Keratinocyte (primary cell): Measurements from ENCODE around the gene SMG7. TPM values are rescaled to one million over a fixed set of nuclear protein-coding genes. Genes with fewer than 3 reads are reported as not detected.

ENCODE experiments used
- DNase-seq: peaks from one replicate; pipeline ENCODE4 v3.0.0-alpha.2; 2011; ENCODE audit warnings: low read depth, missing footprints, low spot score
- FAIRE-seq: peaks from 2 replicates; lab custom pipeline; 2011; peaks lifted over from hg19 to GRCh38; lab: Jason Lieb, UNC
- H2AFZ ChIP-seq: 2 replicates; pipeline ENCODE4 v1.6.0; 2012; ENCODE audit warnings: low read length, control low read depth, inconsistent platforms; ENCODE audit not compliant: control insufficient read depth
- H3K27ac ChIP-seq: 2 replicates; pipeline ENCODE4 v1.5.1; 2011; ENCODE audit warnings: low read length; ENCODE audit not compliant: control insufficient read depth, insufficient read depth
- H3K27me3 ChIP-seq: 3 replicates; pipeline ENCODE4 v1.6.0; 2011; ENCODE audit warnings: low read length; ENCODE audit not compliant: control insufficient read depth, insufficient read depth; ENCODE audit errors: extremely low read depth
- H3K36me3 ChIP-seq, 2 experiments: 2 replicates in 1 of 2; 3 replicates in 1 of 2; pipeline ENCODE4 v1.5.1; 2011; ENCODE audit warnings: low read length in 2 of 2, mild to moderate bottlenecking in 1 of 2; ENCODE audit not compliant: control insufficient read depth in 2 of 2, insufficient read depth in 2 of 2; ENCODE audit errors: extremely low read depth in 1 of 2
- H3K4me1 ChIP-seq: 3 replicates; pipeline ENCODE4 v1.5.1; 2011; ENCODE audit warnings: low read length; ENCODE audit not compliant: control insufficient read depth, insufficient read depth; ENCODE audit errors: extremely low read depth
- H3K4me2 ChIP-seq: 3 replicates; pipeline ENCODE4 v1.6.0; 2011; ENCODE audit warnings: low read depth, low read length; ENCODE audit not compliant: control insufficient read depth, insufficient read depth; ENCODE audit errors: extremely low read depth
- H3K4me3 ChIP-seq, 3 experiments: fragments of 200-600 bp in 1 of 3; sonication (generic) in 1 of 3; 2 replicates in 2 of 3; 3 replicates in 1 of 3; pipeline ENCODE4 v1.5.1; 2011 to 2016; ENCODE audit warnings: low read length in 3 of 3, mild to moderate bottlenecking in 3 of 3, control low read depth in 2 of 3, inconsistent platforms in 1 of 3, low read depth in 1 of 3, mixed read lengths in 1 of 3, mixed run types in 1 of 3, moderate library complexity in 1 of 3; ENCODE audit not compliant: control insufficient read depth in 2 of 3, insufficient read depth in 2 of 3; ENCODE audit errors: extremely low read depth in 1 of 3
- H3K79me2 ChIP-seq: 2 replicates; pipeline ENCODE4 v1.6.0; 2012; ENCODE audit warnings: low read length; ENCODE audit not compliant: control insufficient read depth, insufficient read depth
- H3K9ac ChIP-seq: 3 replicates; pipeline ENCODE4 v1.6.0; 2011; ENCODE audit warnings: low read length; ENCODE audit not compliant: control insufficient read depth, insufficient read depth; ENCODE audit errors: extremely low read depth
- H3K9me1 ChIP-seq: 3 replicates; pipeline ENCODE4 v1.6.0; 2011; ENCODE audit warnings: low read length; ENCODE audit not compliant: control insufficient read depth, insufficient read depth; ENCODE audit errors: extremely low read depth
- H3K9me3 ChIP-seq: 2 replicates; pipeline ENCODE4 v1.5.1; 2012; ENCODE audit warnings: low read depth, low read length; ENCODE audit not compliant: control insufficient read depth
- H4K20me1 ChIP-seq: 3 replicates; pipeline ENCODE4 v1.6.0; 2011; ENCODE audit warnings: low read length; ENCODE audit not compliant: control insufficient read depth, insufficient read depth; ENCODE audit errors: extremely low read depth
- CTCF ChIP-seq, 3 experiments: IDR thresholded peaks in 1 of 3; conservative IDR thresholded peaks in 1 of 3; optimal IDR thresholded peaks in 1 of 3; 2 replicates in 2 of 3; 3 replicates in 1 of 3; pipeline versions ENCODE3 to v1.5.1; 2011; ENCODE audit warnings: low read length in 3 of 3, mild to moderate bottlenecking in 3 of 3, moderate library complexity in 2 of 3, control low read depth in 1 of 3, inconsistent platforms in 1 of 3; ENCODE audit not compliant: insufficient read depth in 2 of 3; ENCODE audit errors: extremely low read depth in 1 of 3
- EZH2 ChIP-seq: IDR thresholded peaks from one replicate; pipeline ENCODE4 v1.6.1; 2012; ENCODE audit warnings: inconsistent platforms, mild to moderate bottlenecking, low read length, moderate library complexity
- dilution Hi-C: fragments of 300-500 bp; cut with MboI; formaldehyde crosslinking; loops from one replicate; pipeline ENCODE4 v1.7.0; 2020; ENCODE audit warnings: low sequenced_read_pairs; ENCODE audit not compliant: extremely low pct_ligation_motif_present
- polyA plus RNA-seq, 5 experiments: library from polyadenylated mRNA; depleted of rRNA in 3 of 5; stranded (reverse) in 3 of 5; stranded (forward) in 1 of 5; unstranded in 1 of 5; fragments of >200 nt; gene quantifications; 1 replicate in 1 of 5; 2 replicates in 3 of 5; 3 replicates in 1 of 5; pipeline versions ENCODE4 v1.2.1 to v1.2.3, GENCODE V29; 2011 to 2012; ENCODE audit warnings: missing spikeins in 2 of 5, low read depth in 1 of 5, low replicate concordance in 1 of 5

SMG7 gene
- polyA plus RNA-seq, 1 donor (not counting 4 experiments of a cell fraction or from before 2014, with no cell fraction given), result 38.2 TPM

GRCh38 chr1:183490932-183491331 is 18.6 kb downstream of the SMG7 start:
- no peaks in the 10 kb centered on the region for H3K9me1 ChIP-seq
- no peak overlapping the region for H3K4me3 ChIP-seq
- DNase-seq (no peak), FAIRE-seq (no peak)
- H3K27me3 ChIP-seq, result no peaks in the 10 kb centered on the region
- no peaks in the 10 kb centered on the region for H3K9me3 ChIP-seq
- peaks cover 8% of the 10 kb centered on the region for H4K20me1 ChIP-seq
- dilution Hi-C loops, result no loop called here
- no peak overlapping the region for H2AFZ ChIP-seq
- H3K27ac ChIP-seq, result no peak overlapping the region
- no peak overlapping the region for H3K9ac ChIP-seq
- no peak overlapping the region for H3K4me2 ChIP-seq
- peaks cover 91% of the 10 kb centered on the region for H3K79me2 ChIP-seq
- H3K4me1 ChIP-seq, result peaks cover 4% of the 10 kb centered on the region
- H3K36me3 ChIP-seq, result peaks cover 0 to 3% of the 10 kb centered on the region in 2 experiments
- no peak for TF ChIP-seq EZH2
- no peak for TF ChIP-seq CTCF (optimal IDR thresholded peaks at IDR 0.05 in 1 of 3, IDR thresholded peaks at IDR 0.05 in 1 of 3, conservative IDR thresholded peaks at IDR 0.05 in 1 of 3; ENCODE audit: extremely low read depth in 1 of 3, insufficient read depth in 2 of 3, low read length in 3 of 3)

- no peak overlapping the region for H3K27ac ChIP-seq
- dilution Hi-C loops, result no loop called here
- peaks cover 8% of the 10 kb centered on the region for H4K20me1 ChIP-seq
- FAIRE-seq (no peak), DNase-seq (no peak)
- TF ChIP-seq EZH2 (no peak), CTCF (optimal IDR thresholded peaks at IDR 0.05 in 1 of 3, IDR thresholded peaks at IDR 0.05 in 1 of 3, conservative IDR thresholded peaks at IDR 0.05 in 1 of 3; ENCODE audit: extremely low read depth in 1 of 3, insufficient read depth in 2 of 3, low read length in 3 of 3) (no peak)
- peaks cover 4% of the 10 kb centered on the region for H3K4me1 ChIP-seq
- no peaks in the 10 kb centered on the region for H3K9me3 ChIP-seq
- H3K9ac ChIP-seq, result no peak overlapping the region
- no peaks in the 10 kb centered on the region for H3K27me3 ChIP-seq
- H3K9me1 ChIP-seq, result no peaks in the 10 kb centered on the region
- H3K4me2 ChIP-seq, result no peak overlapping the region
- no peak overlapping the region for H2AFZ ChIP-seq
- H3K79me2 ChIP-seq, result peaks cover 86% of the 10 kb centered on the region
- no peak overlapping the region for H3K4me3 ChIP-seq
- no peaks in the 10 kb centered on the region for H3K36me3 ChIP-seq
These were observed 21.4 kb downstream of the SMG7 start for GRCh38 chr1:183493540-183494245.
